ENCODE measurements around the gene ZNF385B. TPM values are rescaled to one million over a fixed set of nuclear protein-coding genes. Genes with fewer than 3 reads are reported as not detected.

The ZNF385B gene
- total RNA-seq, 1 donor from 2014 or later = not detected

GRCh38 chr2:179441551-179441950 lies 419.9 kb downstream of the ZNF385B start:
- H3K4me1 Mint-ChIP-seq (ENCODE audit: low read depth, unreplicated experiment) = peaks cover 9% of the 10 kb centered on the region
- no peak overlapping the region for H3K4me3 Mint-ChIP-seq (ENCODE audit: unreplicated experiment)
- H3K9me3 Mint-ChIP-seq (ENCODE audit: unreplicated experiment) = no peaks in the 10 kb centered on the region
- no peak for DNase-seq
- H3K27me3 Mint-ChIP-seq (ENCODE audit: unreplicated experiment) = no peaks in the 10 kb centered on the region
- no peaks in the 10 kb centered on the region for H3K36me3 Mint-ChIP-seq (ENCODE audit: unreplicated experiment)
- no peak overlapping the region for H3K27ac Mint-ChIP-seq (ENCODE audit: unreplicated experiment)
- no peak for TF ChIP-seq CTCF (IDR thresholded peaks at IDR 0.05; ENCODE audit: partially characterized antibody, unreplicated experiment)

GRCh38 chr2:179440642-179441251 lies 420.7 kb downstream of the ZNF385B start:
- no peak for DNase-seq
- H3K4me3 Mint-ChIP-seq (ENCODE audit: unreplicated experiment) = no peak overlapping the region
- H3K27ac Mint-ChIP-seq (ENCODE audit: unreplicated experiment) = no peak overlapping the region
- TF ChIP-seq CTCF (IDR thresholded peaks at IDR 0.05; ENCODE audit: partially characterized antibody, unreplicated experiment) = peak; percentile 69
- H3K9me3 Mint-ChIP-seq (ENCODE audit: unreplicated experiment) = no peaks in the 10 kb centered on the region
- no peaks in the 10 kb centered on the region for H3K27me3 Mint-ChIP-seq (ENCODE audit: unreplicated experiment)
- H3K4me1 Mint-ChIP-seq (ENCODE audit: low read depth, unreplicated experiment) = peaks cover 9% of the 10 kb centered on the region
- H3K36me3 Mint-ChIP-seq (ENCODE audit: unreplicated experiment) = no peaks in the 10 kb centered on the region

- peaks cover 9% of the 10 kb centered on the region for H3K4me1 Mint-ChIP-seq (ENCODE audit: low read depth, unreplicated experiment)
- no peak overlapping the region for H3K27ac Mint-ChIP-seq (ENCODE audit: unreplicated experiment)
- H3K9me3 Mint-ChIP-seq (ENCODE audit: unreplicated experiment) = no peaks in the 10 kb centered on the region
- no peaks in the 10 kb centered on the region for H3K36me3 Mint-ChIP-seq (ENCODE audit: unreplicated experiment)
- H3K27me3 Mint-ChIP-seq (ENCODE audit: unreplicated experiment) = no peaks in the 10 kb centered on the region
- no peak for TF ChIP-seq CTCF (IDR thresholded peaks at IDR 0.05; ENCODE audit: partially characterized antibody, unreplicated experiment)
- no peak overlapping the region for H3K4me3 Mint-ChIP-seq (ENCODE audit: unreplicated experiment)
- no peak for DNase-seq
Observed at GRCh38 chr2:179438654-179439053, 422.8 kb downstream of the ZNF385B start.

DNA sequence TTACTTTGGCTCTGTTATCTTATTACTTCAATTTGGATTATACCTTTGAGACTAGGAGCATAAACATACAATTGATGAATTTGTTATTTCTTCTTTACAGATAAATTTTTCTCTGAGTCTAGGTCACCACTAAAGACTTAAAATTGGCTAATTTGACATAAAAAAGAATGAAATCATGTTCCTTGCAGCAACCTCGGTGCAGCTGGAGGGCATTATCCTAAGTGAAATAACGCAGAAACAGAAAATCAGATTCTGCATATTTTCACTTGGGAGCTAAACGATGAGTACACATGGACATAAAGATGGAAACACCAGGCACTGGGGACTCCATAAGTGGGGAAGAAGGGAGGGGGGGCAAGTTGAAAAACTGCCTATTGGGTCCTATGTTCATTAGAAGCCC lies 424.0 kb downstream of the ZNF385B start:
- DNase-seq = no peak
- Mint-ChIP-seq H3K9me3 (ENCODE audit: unreplicated experiment) (no peaks in the 10 kb centered on the region), H3K4me3 (ENCODE audit: unreplicated experiment) (no peak overlapping the region), H3K27ac (ENCODE audit: unreplicated experiment) (no peak overlapping the region), H3K27me3 (ENCODE audit: unreplicated experiment) (no peaks in the 10 kb centered on the region), H3K4me1 (ENCODE audit: low read depth, unreplicated experiment) (peaks cover 9% of the 10 kb centered on the region), H3K36me3 (ENCODE audit: unreplicated experiment) (no peaks in the 10 kb centered on the region)
- TF ChIP-seq CTCF (IDR thresholded peaks at IDR 0.05; ENCODE audit: partially characterized antibody, unreplicated experiment) = no peak

- Mint-ChIP-seq H3K4me3 (ENCODE audit: unreplicated experiment) (no peak overlapping the region), H3K27ac (ENCODE audit: unreplicated experiment) (no peak overlapping the region), H3K4me1 (ENCODE audit: low read depth, unreplicated experiment) (peaks cover 9% of the 10 kb centered on the region), H3K36me3 (ENCODE audit: unreplicated experiment) (no peaks in the 10 kb centered on the region), H3K27me3 (ENCODE audit: unreplicated experiment) (no peaks in the 10 kb centered on the region), H3K9me3 (ENCODE audit: unreplicated experiment) (no peaks in the 10 kb centered on the region)
- no peak for DNase-seq
- TF ChIP-seq CTCF (IDR thresholded peaks at IDR 0.05; ENCODE audit: partially characterized antibody, unreplicated experiment) = no peak
Observed at GRCh38 chr2:179435566-179435965, 425.8 kb downstream of the ZNF385B start.
